Subcutaneous abdominal adipose tissue (tissue), 5 donors: ENCODE measurements around the gene MLST8.

Experiments used
- H3K27ac ChIP-seq: one replicate; pipeline ENCODE4 v1.7.0; 2013; ENCODE audit warnings: low read depth, mild to moderate bottlenecking, inconsistent platforms, low read length, moderate library complexity
- H3K27me3 ChIP-seq, 5 donors: one replicate each; pipeline ENCODE4 v1.7.0; 2013; ENCODE audit warnings: low read length in 5 of 5, inconsistent platforms in 1 of 5; ENCODE audit not compliant: control insufficient read depth in 5 of 5, insufficient read depth in 4 of 5
- H3K36me3 ChIP-seq, 5 donors: one replicate each; pipeline ENCODE4 v1.7.0; 2013; ENCODE audit warnings: low read length in 5 of 5; ENCODE audit not compliant: control insufficient read depth in 5 of 5, insufficient read depth in 5 of 5
- H3K4me1 ChIP-seq, 5 donors: one replicate each; pipeline ENCODE4 v1.7.0; 2013; ENCODE audit warnings: low read length in 5 of 5, mild to moderate bottlenecking in 3 of 5, moderate library complexity in 1 of 5; ENCODE audit not compliant: control insufficient read depth in 5 of 5, insufficient read depth in 5 of 5
- H3K4me3 ChIP-seq, 5 donors: one replicate each; pipeline ENCODE4 v1.7.0; 2013; ENCODE audit warnings: low read length in 5 of 5, low read depth in 1 of 5
- H3K9ac ChIP-seq, 5 donors: one replicate each; pipeline ENCODE4 v1.7.0; 2013; ENCODE audit warnings: low read length in 5 of 5, mild to moderate bottlenecking in 4 of 5, moderate library complexity in 3 of 5
- H3K9me3 ChIP-seq, 5 donors: one replicate each; pipeline ENCODE4 v1.7.0; 2013; ENCODE audit warnings: low read length in 5 of 5; ENCODE audit not compliant: control insufficient read depth in 5 of 5
- donor health status: healthy.
- donor health status: healthy.
- donor health status: healthy.
- donor health status: healthy.
- donor health status: healthy.

MLST8 gene

GRCh38 chr16:2173366-2173765, 31.9 kb upstream of the MLST8 start:
- no peaks in the 10 kb centered on the region for H3K27me3 ChIP-seq
- H3K36me3 ChIP-seq = peaks cover 0 to 80% (median 62%) of the 10 kb centered on the region in 5 donors
- no peak overlapping the region for H3K9ac ChIP-seq
- H3K27ac ChIP-seq = no peak overlapping the region
- H3K9me3 ChIP-seq = no peaks in the 10 kb centered on the region
- peaks cover 0 to 20% (median 10%) of the 10 kb centered on the region in 5 donors for H3K4me1 ChIP-seq
- no peak overlapping the region for H3K4me3 ChIP-seq

GRCh38 chr16:2173916-2174315, 31.3 kb upstream of the MLST8 start:
- Histone ChIP-seq H3K9ac (no peak overlapping the region), H3K9me3 (no peaks in the 10 kb centered on the region), H3K4me3 (no peak overlapping the region), H3K4me1 (peaks cover 0 to 18% (median 8%) of the 10 kb centered on the region in 5 donors), H3K36me3 (peaks cover 0 to 75% (median 60%) of the 10 kb centered on the region in 5 donors), H3K27me3 (no peaks in the 10 kb centered on the region), H3K27ac (no peak overlapping the region)

GRCh38 chr16:2174396-2175131, 30.7 kb upstream of the MLST8 start:
- H3K4me1 ChIP-seq = peaks cover 0 to 12% (median 2%) of the 10 kb centered on the region in 5 donors
- no peaks in the 10 kb centered on the region for H3K27me3 ChIP-seq
- H3K4me3 ChIP-seq = no peak overlapping the region
- H3K36me3 ChIP-seq = peaks cover 0 to 71% (median 60%) of the 10 kb centered on the region in 5 donors
- no peaks in the 10 kb centered on the region for H3K9me3 ChIP-seq
- H3K27ac ChIP-seq = no peak overlapping the region
- H3K9ac ChIP-seq = no peak overlapping the region

- Histone ChIP-seq H3K4me1 (peaks cover 0 to 7% (median 0%) of the 10 kb centered on the region in 5 donors), H3K36me3 (peaks cover 0 to 70% (median 60%) of the 10 kb centered on the region in 5 donors), H3K9me3 (no peaks in the 10 kb centered on the region), H3K27me3 (no peaks in the 10 kb centered on the region), H3K4me3 (no peak overlapping the region), H3K27ac (no peak overlapping the region), H3K9ac (no peak overlapping the region)
Observed at GRCh38 chr16:2175454-2175853, 29.8 kb upstream of the MLST8 start.

GRCh38 chr16:2176047-2176446, 29.2 kb upstream of the MLST8 start:
- Histone ChIP-seq H3K27me3 (peaks cover 0 to under 1% (median 0%) of the 10 kb centered on the region in 5 donors), H3K36me3 (peaks cover 0 to 66% (median 58%) of the 10 kb centered on the region in 5 donors), H3K9ac (no peak overlapping the region), H3K9me3 (no peaks in the 10 kb centered on the region), H3K4me3 (no peak overlapping the region), H3K4me1 (peaks cover 0 to 7% (median 0%) of the 10 kb centered on the region in 5 donors), H3K27ac (no peak overlapping the region)

GRCh38 chr16:2177101-2177500, 28.2 kb upstream of the MLST8 start:
- H3K27ac ChIP-seq = no peak overlapping the region
- H3K27me3 ChIP-seq = peaks cover 0 to 3% (median 0%) of the 10 kb centered on the region in 5 donors
- peaks cover 0 to 4% (median 0%) of the 10 kb centered on the region in 5 donors for H3K9me3 ChIP-seq
- no peaks in the 10 kb centered on the region for H3K4me1 ChIP-seq
- H3K36me3 ChIP-seq = peaks cover 0 to 55% (median 48%) of the 10 kb centered on the region in 5 donors
- H3K4me3 ChIP-seq = no peak overlapping the region
- H3K9ac ChIP-seq = no peak overlapping the region

- no peak overlapping the region for H3K4me3 ChIP-seq
- peaks cover 0 to 6% (median 0%) of the 10 kb centered on the region in 5 donors for H3K9me3 ChIP-seq
- H3K36me3 ChIP-seq = peaks cover 0 to 52% (median 46%) of the 10 kb centered on the region in 5 donors
- H3K4me1 ChIP-seq = no peaks in the 10 kb centered on the region
- peaks cover 0 to 3% (median 0%) of the 10 kb centered on the region in 5 donors for H3K27me3 ChIP-seq
- H3K27ac ChIP-seq = no peak overlapping the region
- H3K9ac ChIP-seq = no peak overlapping the region
Observed at GRCh38 chr16:2177561-2177960, 27.7 kb upstream of the MLST8 start.

- Histone ChIP-seq H3K4me3 (no peak overlapping the region), H3K36me3 (peaks cover 0 to 43% (median 39%) of the 10 kb centered on the region in 5 donors), H3K9ac (no peak overlapping the region), H3K27me3 (peaks cover 0 to 3% (median 0%) of the 10 kb centered on the region in 5 donors), H3K9me3 (peaks cover 0 to 6% (median 0%) of the 10 kb centered on the region in 5 donors), H3K27ac (no peak overlapping the region), H3K4me1 (no peaks in the 10 kb centered on the region)
Observed at GRCh38 chr16:2178321-2179106, 26.7 kb upstream of the MLST8 start.

- peaks cover 0 to 6% (median 0%) of the 10 kb centered on the region in 5 donors for H3K9me3 ChIP-seq
- H3K27me3 ChIP-seq = peaks cover 0 to 3% (median 0%) of the 10 kb centered on the region in 5 donors
- H3K27ac ChIP-seq = no peak overlapping the region
- peaks cover 0 to 37% (median 33%) of the 10 kb centered on the region in 5 donors for H3K36me3 ChIP-seq
- H3K4me1 ChIP-seq = no peaks in the 10 kb centered on the region
- H3K9ac ChIP-seq = no peak overlapping the region
- H3K4me3 ChIP-seq = no peak overlapping the region
Observed at GRCh38 chr16:2179107-2179501, 26.1 kb upstream of the MLST8 start.

GRCh38 chr16:2179576-2179975, 25.7 kb upstream of the MLST8 start:
- H3K4me3 ChIP-seq = no peak overlapping the region
- no peak overlapping the region for H3K27ac ChIP-seq
- peaks cover 0 to 33% (median 29%) of the 10 kb centered on the region in 5 donors for H3K36me3 ChIP-seq
- H3K27me3 ChIP-seq = peaks cover 0 to 3% (median 0%) of the 10 kb centered on the region in 5 donors
- peaks cover 0 to 6% (median 0%) of the 10 kb centered on the region in 5 donors for H3K9me3 ChIP-seq
- H3K4me1 ChIP-seq = no peaks in the 10 kb centered on the region
- H3K9ac ChIP-seq = no peak overlapping the region
